ENCODE measurements around the gene HSPB3.
"Not testable (repeated sequence)": the region's sequence is repeated elsewhere in the genome, so short reads cannot be mapped to it uniquely, and the experiment has no call there.

HSPB3 gene

DNA sequence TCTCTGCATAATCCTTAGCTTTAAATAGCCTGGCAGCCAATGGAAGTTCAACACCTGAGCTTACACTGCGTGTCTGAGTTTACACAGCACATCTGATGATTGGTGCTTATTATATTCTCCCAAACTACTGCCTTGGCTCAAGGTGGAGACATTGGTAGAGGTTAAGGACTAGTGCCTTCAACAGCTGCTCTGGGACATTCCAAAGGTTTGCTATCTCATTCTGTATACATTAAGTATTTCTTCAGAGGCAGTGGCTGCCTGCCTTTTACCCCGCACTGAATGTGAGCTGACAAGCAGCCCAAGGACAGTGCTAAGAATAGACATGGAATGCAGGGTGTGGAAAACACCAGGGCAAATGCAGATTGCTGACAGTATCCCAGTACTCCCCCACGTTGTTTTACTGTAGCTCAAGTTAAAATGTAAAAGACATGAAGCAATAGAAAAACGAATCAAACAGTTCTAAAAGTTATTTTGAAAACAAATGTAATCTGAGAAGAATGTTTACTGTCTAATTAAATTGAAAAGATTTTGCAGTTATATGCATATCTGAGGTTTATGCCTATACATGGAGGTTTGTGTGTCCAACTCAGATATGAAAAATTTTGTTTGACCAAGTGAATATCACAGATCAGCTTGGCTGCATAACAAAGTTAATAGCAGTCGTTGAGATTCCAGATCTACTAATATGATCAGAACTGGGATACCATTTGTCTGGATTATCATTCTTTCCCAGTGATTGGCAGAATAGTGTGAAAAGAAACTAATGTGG, 1.8 kb downstream of the HSPB3 start:
- no peak for DNase-seq

DNA sequence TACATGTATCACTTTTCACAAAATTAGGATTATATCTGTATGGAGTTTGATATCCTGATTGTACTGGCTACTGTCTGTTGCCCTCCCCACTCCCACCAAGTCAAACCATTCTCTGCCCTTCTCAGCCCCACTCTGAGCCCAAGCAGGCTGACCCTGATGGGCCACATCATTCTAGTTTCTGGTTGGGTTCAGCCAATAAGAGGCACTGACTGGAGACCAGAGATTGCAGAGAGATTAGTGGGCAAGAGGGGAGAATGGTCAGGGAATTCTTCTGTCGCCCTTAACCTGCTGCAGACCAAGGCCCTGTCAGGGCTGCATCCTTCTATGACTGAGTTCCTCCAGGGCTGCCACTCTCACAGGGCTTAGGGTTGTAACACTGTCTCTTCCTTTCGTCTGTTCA, 2.7 kb downstream of the HSPB3 start:
- no peak for DNase-seq

DNA sequence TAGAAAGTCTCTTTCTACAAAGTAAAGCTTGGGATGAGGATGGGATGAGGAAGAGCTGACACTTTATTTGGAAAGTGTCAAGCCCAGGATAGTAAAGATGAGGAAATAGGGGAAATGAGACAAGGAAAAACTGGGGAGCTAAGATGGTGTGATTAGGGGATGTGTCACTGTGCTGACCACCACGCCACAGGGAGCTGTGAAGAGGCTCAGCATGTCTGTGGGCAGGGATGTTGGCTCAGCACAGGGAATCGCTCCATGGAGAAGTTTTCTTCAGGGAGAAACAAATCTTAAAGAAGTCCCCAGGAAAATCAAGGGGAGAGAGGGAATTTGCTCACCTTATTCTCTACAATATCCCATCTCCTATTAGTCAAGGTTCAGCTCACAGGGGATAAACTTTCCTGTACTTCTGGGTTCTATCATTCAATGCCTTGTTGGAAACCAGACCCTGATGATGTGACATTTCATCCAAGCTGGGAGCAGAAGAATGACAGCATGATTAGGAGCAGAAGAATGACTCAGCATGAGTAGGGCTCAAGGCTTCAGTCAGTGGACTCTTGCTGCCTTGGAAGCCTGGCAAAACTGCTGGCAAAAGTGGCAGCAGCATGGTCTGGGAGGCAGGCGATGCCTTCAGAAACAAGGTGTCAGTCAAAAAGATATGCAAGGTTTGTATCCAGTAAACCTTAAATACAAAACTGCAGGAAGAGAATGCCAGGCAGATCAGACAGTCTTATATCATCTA, 4.9 kb downstream of the HSPB3 start:
- DNase-seq = no peak

DNA sequence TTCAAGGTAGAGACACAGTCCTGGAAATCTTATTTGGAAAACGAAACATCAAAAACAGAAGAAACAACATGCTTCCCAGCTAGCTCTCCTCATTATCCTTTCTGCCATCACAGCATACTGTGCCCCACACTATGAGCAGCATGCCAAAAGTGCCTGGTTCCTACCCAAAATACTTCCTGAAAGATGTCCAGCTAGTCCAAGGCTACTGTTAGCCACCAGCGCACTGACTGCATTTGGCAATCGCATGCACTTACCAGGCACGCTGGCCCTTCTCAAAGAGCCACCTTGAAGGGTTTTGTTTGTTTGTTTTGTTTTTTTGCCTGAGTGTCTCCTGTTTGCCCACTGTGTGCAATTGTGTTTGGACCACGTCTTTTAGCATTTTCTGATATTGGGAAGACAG, 6.8 kb downstream of the HSPB3 start:
- no peak for DNase-seq

DNA sequence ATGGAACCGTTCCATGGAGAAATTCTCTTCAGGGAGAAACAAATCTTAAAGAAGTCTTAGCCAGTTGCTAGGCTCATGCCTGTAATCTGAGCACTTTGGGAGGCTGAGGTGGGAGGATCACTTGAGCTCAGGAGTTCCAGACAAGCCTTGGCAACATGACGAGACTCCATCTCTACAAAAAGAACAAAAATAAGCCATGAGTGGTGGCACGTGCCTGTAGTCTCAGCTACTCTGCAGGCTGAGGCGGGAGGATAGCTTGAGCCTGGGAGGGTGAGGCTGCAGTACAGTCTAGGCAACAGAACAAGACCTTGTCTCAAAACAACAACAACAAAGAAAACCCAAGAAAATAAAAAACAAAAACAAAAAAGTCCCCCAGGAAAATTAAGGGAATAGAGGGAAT, 8.2 kb downstream of the HSPB3 start:
- DNase-seq = no peak

DNA sequence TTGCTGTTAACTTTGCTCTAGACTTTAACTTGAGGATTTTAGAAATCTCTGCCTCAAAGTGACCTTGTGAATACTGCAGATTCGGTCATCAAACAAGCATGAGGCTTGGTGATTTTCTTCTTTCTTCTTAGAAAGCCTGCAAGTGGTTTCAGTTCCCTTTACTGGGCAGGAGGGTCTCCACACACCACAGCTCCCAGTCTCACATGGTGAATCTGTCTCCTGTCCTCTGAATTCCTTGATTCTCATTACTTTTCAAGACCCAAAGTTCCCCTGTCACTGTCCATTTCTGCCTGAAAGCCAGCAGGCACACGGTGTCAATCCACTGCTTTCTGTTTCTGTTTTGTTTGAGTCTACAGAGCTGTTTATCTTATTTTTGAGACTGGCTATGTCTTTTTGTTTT, 14.1 kb downstream of the HSPB3 start:
- no peak for DNase-seq

DNA sequence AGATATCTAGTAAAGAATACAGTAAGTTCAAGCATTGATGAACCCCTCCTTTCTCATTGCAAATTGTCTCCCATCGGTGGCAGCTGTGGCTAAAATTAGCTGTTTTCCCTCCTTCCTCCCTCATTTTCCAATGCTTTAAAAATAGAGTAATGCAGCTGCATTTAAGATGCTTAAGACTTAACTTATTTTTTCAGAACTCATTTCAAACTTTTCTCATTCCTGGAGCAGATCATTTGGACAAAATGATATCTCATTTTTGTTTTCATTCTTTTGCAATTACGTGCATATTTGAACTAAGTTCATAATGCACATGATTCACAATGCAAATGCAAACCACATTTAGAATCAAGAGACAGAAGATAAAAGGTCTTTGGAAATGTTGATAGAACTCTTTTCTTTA, 14.6 kb downstream of the HSPB3 start:
- no peak for DNase-seq

DNA sequence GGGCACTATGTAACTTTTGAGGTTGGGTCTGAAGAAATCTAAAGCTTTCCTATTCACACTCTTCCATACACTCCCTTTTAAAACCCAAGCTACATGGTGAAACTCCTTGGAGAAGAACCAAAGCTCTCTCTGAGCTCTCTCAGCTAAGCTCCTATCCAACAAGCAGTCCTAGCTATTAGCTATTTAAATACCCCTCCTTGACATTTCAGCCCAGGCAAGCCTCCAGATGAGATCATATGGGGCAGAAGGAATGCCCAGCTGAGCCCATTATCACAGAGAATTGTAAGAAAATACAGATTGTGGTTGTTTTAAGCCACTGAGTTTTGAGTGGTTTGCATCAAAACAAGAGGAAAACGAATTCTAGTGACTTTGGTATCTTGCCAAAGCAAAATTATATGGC, 15.2 kb downstream of the HSPB3 start:
- DNase-seq = no peak

DNA sequence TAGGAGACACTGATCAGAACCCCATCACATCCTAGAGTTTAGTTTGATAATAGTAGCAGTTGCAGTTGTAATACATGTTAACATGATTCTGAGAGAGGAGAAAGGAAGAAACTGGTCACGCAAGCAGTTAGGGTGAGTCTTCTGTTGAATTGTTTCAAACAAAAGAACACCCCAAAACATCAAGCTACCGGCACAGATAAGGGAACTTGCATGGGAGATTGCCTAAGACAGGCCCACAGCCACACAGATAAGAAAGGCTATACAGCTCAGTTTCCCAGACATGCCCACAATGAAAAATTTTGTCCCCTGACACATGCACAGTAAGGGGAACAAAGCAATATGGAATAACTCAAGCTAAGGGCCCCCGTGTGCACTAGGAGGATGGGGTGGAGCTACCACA, 15.9 kb downstream of the HSPB3 start:
- no peak for DNase-seq

DNA sequence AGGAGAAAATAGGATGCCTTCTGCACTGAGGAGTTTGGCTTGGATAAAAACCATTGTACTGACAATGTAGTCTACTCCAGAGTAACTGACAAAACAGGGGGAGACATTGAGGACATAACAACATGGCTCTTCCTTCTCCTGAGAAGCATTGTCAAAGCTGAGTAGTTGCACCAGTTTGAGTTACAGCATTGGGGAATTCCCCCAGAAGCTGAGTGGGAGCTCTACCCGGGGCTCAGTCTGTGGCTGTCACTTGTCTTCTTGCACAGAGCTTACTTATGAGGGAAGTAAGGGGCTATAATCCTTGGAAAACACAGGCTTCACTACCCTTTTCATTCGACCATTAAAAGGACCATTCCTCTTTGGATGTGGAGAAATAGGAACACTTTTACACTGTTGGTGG, 21.2 kb downstream of the HSPB3 start:
- DNase-seq = no peak

DNA sequence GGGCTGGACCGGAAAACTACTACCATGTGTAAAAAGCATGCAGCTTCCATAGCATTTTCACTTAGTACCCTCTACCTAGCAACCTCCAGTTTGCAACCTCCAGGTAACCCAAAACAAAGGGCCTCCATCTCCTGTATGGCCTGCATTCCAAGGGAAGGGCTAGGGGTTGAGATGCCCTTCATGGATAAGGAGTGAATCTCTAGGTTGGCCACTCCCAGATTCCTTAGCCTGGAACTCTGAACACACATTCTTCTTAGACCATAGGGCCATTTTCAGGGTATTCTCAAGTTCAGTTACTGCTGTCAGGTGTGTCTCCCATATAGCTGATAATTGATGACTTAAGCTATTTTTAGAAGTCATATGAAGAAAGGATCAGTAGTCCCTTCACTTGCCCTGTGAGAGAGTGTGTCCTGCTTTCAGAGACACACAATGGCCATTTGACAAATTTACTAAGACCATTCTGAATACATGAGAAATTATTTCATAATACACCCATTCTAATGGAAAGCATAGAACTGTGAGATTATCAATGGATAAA, 22.5 kb downstream of the HSPB3 start:
- DNase-seq = no peak

DNA sequence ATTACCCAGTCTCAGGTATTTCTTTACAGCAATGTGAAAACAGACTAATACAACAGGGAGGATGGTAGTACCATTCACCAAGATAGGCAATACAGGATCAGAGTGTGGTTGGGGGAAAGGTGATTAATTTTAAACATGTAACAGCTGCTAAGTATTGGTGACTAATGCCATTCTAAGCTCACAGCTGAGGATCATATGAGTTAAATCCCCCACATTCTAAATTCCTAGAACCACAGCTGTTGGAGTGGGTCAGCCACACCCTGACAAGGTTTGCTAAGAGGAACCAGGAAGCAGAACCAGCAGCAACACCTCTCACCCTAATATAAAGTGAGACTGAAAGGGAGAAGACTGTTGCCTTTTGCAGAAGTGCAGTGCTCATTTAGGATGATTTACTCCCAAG, 24.8 kb downstream of the HSPB3 start:
- DNase-seq = no peak

DNA sequence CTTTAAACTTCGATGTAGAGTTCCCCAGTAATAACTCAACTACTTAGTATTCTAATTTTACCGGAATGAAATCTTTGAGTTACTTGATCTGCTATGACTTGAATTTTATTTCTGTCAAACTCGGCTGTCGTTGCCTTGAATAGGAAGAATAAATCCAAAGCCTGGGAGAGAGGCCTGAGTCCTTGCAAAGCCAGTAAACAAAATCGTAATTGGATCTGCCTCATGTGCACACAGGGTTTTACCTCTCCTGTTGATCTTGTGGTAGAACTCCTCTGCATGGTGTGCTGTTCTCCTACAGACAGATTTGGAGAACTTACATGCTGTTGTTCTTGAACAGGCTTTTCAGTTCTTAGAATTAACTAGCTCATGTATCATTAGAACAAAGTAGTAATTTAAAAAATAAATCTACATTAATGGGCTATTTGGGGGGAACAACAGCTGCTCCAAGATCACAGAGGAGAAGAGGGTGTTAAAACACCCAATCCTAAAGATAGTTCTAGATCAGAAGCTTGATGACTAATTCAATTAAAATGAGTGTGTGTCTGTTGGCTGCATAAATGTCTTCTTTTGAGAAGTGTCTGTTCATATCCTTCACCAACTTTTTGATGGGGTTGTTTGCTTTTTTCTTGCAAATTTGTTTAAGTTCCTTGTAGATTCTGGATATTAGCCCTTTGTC, 28.9 kb downstream of the HSPB3 start:
- no peak for DNase-seq

DNA sequence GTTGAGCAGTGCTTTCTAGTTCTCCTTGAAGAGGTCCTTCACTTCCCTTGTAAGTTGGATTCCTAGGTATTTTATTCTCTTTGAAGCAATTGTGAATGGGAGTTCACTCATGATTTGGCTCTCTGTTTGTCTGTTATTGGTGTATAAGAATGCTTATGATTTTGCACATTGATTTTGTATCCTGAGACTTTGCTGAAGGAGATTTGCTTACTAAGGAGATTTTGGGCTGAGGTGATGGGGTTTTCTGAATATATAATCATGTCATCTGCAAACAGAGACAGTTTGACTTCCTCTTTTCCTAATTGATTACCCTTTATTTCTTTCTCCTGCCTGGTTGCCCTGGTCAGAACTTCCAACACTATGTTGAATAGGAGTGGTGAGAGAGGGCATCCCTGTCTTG, 30.2 kb downstream of the HSPB3 start:
- not testable (repeated sequence) for DNase-seq

DNA sequence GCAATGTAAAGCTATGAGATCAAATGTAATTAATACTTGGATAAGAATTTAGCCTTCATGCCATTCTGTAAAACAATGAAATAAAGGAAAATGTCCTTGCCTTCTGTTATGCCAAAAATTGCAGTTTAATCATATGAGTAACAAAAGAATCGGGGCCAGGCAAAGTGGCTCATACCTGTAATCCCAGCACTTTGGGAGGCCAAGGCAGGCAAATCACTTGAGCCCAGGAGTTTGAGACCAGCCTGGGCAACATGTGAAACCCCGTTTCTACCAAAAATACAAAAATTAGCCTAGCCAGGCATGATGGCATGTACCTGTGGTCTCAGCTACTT, 34.1 kb downstream of the HSPB3 start:
- not testable (repeated sequence) for DNase-seq

DNA sequence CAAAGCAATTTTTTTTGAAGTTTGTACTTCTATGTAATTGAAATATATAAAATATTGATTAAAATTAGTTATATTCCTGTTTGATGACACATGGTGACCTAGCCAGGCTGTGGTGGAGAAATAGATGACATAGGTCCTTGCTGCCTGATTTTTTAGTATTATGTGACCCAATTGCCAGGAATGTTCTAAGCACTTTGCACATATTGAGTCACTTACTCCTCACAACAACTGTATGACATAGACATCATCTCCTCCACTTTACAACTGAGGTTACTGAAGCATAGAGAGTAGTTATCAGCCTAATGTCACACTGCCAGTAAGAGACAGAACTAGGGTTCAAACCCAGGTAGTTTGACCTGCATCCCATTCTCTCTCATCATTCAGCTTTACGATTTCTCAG, 35.8 kb downstream of the HSPB3 start:
- DNase-seq = no peak

DNA sequence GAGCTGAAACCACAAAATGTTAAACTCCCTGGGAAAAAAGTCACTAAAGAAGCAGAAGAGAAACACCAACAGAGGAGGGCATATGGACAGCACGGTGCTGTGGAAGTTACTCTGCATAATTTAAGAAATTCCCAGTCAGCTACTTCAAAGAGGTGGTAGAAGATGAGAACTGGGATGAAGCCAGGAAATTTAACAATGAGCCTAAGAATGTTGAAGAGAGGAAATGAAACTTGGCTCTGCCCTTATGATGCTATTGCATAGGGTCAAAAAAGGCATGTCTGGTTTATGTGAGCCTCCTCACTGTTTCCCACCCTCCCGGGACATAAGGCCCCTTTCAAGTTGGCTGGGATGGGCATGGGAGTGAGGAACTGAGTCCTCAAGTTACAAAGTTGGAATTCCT, 36.7 kb downstream of the HSPB3 start:
- DNase-seq = no peak

DNA sequence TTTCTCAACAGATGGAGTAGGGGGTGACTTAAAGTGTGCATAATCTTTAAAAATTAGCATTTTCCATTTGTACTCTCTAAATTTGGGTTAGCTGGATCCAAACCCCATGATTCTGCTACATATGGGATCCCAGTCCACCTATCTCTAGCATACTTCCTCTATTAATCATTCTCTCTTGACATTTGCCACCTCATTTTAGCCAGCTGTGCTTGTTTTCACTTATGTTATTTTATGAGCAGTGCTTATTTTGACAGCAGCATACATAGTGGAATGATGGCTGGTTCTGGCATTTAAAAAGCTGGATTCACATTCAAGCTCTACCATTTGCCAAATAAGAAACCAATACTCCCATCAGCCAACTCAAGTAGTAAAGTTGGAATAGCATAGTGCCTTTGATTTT, 39.5 kb downstream of the HSPB3 start:
- DNase-seq = no peak

Measured in Kasumi-1 (cell line).